Measurements from ENCODE around the gene AHI1. TPM values are rescaled to one million over a fixed set of nuclear protein-coding genes. Genes with fewer than 3 reads are reported as not detected.

Gene AHI1
- total RNA-seq, 1 donor from 2014 or later = 23.2 TPM

DNA sequence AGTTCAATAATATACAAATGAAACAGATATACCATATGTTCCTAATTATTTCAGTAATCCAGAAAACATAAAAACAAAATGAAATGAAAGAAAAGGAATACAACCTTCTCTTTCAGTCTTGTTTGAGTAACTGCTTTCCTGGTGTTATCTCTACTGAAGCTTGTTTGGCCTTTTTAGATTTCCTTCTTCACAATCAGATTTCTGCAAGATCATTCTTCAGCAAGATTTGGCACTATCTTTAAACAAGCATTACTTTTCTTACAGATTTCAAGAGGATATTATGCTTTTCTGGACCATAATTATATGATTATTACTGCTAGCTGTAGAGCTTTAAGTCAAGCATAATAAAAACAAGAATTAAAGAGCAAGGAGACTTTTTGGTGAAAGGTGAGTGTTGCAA, 196.2 kb downstream of the AHI1 start:
- Mint-ChIP-seq H3K27me3 (no peaks in the 10 kb centered on the region), H3K27ac (no peak overlapping the region), H3K4me1 (ENCODE audit: unreplicated experiment) (no peaks in the 10 kb centered on the region), H3K9me3 (no peaks in the 10 kb centered on the region), H3K4me3 (no peak overlapping the region), H3K36me3 (peaks cover 4% of the 10 kb centered on the region)
- TF ChIP-seq, protein P1, sequence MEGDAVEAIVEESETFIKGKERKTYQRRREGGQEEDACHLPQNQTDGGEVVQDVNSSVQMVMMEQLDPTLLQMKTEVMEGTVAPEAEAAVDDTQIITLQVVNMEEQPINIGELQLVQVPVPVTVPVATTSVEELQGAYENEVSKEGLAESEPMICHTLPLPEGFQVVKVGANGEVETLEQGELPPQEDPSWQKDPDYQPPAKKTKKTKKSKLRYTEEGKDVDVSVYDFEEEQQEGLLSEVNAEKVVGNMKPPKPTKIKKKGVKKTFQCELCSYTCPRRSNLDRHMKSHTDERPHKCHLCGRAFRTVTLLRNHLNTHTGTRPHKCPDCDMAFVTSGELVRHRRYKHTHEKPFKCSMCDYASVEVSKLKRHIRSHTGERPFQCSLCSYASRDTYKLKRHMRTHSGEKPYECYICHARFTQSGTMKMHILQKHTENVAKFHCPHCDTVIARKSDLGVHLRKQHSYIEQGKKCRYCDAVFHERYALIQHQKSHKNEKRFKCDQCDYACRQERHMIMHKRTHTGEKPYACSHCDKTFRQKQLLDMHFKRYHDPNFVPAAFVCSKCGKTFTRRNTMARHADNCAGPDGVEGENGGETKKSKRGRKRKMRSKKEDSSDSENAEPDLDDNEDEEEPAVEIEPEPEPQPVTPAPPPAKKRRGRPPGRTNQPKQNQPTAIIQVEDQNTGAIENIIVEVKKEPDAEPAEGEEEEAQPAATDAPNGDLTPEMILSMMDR (conservative IDR thresholded peaks at IDR 0.05) = no peak
- DNase-seq (ENCODE audit: extremely low spot score, unreplicated experiment) = no peak

GRCh38 chr6:135300576-135300975, 197.0 kb downstream of the AHI1 start:
- Mint-ChIP-seq H3K4me3 (no peak overlapping the region), H3K9me3 (no peaks in the 10 kb centered on the region), H3K4me1 (ENCODE audit: unreplicated experiment) (no peaks in the 10 kb centered on the region), H3K27ac (no peak overlapping the region), H3K27me3 (no peaks in the 10 kb centered on the region), H3K36me3 (peaks cover 7% of the 10 kb centered on the region)
- no peak for DNase-seq (ENCODE audit: extremely low spot score, unreplicated experiment)
- TF ChIP-seq, protein P1 (conservative IDR thresholded peaks at IDR 0.05) = no peak

DNA sequence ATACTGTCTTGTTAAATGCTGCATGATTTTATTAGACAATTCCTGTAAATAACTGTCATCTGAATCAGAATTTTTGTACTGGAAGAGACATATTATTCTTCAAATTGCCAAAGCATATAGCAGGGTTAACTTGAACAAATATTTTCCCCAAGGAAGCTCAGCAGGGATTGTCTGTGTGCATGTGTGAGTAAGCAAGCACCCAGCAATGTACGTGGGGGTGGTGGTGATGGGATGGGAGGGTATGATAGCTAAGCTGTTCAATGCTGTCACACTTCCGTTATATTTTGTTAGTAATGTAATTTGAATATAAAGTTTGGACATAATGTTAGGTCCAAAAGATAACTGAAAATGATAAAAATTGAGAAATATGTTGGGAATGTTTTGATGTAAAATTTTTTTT, 198.3 kb downstream of the AHI1 start:
- H3K36me3 Mint-ChIP-seq = peaks cover 10% of the 10 kb centered on the region
- H3K9me3 Mint-ChIP-seq = no peaks in the 10 kb centered on the region
- TF ChIP-seq, protein P1 (conservative IDR thresholded peaks at IDR 0.05) = no peak
- no peaks in the 10 kb centered on the region for H3K27me3 Mint-ChIP-seq
- H3K4me1 Mint-ChIP-seq (ENCODE audit: unreplicated experiment) = no peaks in the 10 kb centered on the region
- no peak for DNase-seq (ENCODE audit: extremely low spot score, unreplicated experiment)
- no peak overlapping the region for H3K27ac Mint-ChIP-seq
- H3K4me3 Mint-ChIP-seq = no peak overlapping the region

- Mint-ChIP-seq H3K36me3 (peaks cover 13% of the 10 kb centered on the region), H3K9me3 (no peaks in the 10 kb centered on the region), H3K4me3 (no peak overlapping the region), H3K27me3 (no peaks in the 10 kb centered on the region), H3K4me1 (ENCODE audit: unreplicated experiment) (no peaks in the 10 kb centered on the region), H3K27ac (no peak overlapping the region)
- no peak for DNase-seq (ENCODE audit: extremely low spot score, unreplicated experiment)
- TF ChIP-seq, protein P1 (conservative IDR thresholded peaks at IDR 0.05) = no peak
Measured at GRCh38 chr6:135298455-135298854, 199.1 kb downstream of the AHI1 start.

DNA sequence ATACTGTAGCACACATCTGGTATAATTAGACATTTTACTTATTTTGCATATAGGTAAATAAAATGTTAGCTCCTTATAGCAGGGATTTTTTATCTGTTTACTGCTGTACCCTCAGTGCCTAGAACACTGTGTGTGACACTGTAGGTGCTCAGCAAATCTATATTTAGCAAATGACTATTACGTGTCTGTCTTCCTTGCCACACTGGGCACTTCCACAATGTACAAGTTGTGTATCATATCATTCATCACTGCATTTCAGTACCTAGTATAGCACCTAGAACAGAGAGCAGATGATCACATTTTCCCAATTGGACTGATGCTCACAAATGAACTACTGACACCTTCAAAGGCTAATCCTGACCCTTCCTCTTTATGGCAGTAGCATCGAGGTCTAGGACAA, 200.8 kb downstream of the AHI1 start:
- Mint-ChIP-seq H3K36me3 (peaks cover 15% of the 10 kb centered on the region), H3K9me3 (no peaks in the 10 kb centered on the region), H3K4me3 (no peak overlapping the region), H3K4me1 (ENCODE audit: unreplicated experiment) (no peaks in the 10 kb centered on the region), H3K27me3 (no peaks in the 10 kb centered on the region), H3K27ac (no peak overlapping the region)
- TF ChIP-seq, protein P1 (conservative IDR thresholded peaks at IDR 0.05) = no peak
- no peak for DNase-seq (ENCODE audit: extremely low spot score, unreplicated experiment)

DNA sequence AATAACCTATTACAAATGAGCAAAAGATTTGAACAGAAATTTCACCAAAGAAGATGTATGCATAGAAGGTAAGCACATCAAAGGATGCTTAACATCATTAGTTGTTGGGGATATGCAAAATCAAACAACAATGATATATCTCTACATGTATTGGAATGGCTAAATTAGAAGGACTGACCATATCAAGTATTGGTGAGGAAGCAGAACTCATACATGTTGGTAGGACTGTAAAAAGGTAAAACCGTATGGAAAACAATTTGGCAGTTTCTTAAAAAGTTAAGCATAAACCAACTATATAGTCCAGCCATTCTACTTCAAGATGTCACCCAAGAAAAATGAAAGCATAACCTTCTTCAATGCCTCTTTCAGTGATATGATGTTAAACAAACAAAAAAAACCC, 202.5 kb downstream of the AHI1 start:
- H3K4me1 Mint-ChIP-seq (ENCODE audit: unreplicated experiment) = no peaks in the 10 kb centered on the region
- H3K27me3 Mint-ChIP-seq = no peaks in the 10 kb centered on the region
- peaks cover 15% of the 10 kb centered on the region for H3K36me3 Mint-ChIP-seq
- DNase-seq (ENCODE audit: extremely low spot score, unreplicated experiment) = no peak
- TF ChIP-seq, protein P1 (conservative IDR thresholded peaks at IDR 0.05) = no peak
- H3K4me3 Mint-ChIP-seq = no peak overlapping the region
- H3K9me3 Mint-ChIP-seq = no peaks in the 10 kb centered on the region
- no peak overlapping the region for H3K27ac Mint-ChIP-seq
